Neural cell (in vitro differentiated cells): ENCODE results near the gene AP3B1. TPM values are rescaled to one million over a fixed set of nuclear protein-coding genes. Genes with fewer than 3 reads are reported as not detected.

Experiments used
- H2AFZ ChIP-seq: fragments of 200-600, 300-800 bp; sonication (generic), shearing (Covaris generic); 2 replicates; pipeline ENCODE4 v1.6.0; 2014; ENCODE audit warnings: low read depth, mild to moderate bottlenecking, antibody characterized with exemption, low read length, moderate library complexity
- H3F3A ChIP-seq: fragments of 200-600 bp; shearing (Covaris generic); 2 replicates; pipeline ENCODE4 v1.6.1; 2016; ENCODE audit warnings: mild to moderate bottlenecking, moderate library complexity, mixed read lengths, antibody characterized with exemption, low read length; ENCODE audit not compliant: insufficient read depth, poor library complexity, severe bottlenecking
- H3K27ac ChIP-seq: fragments of 200-600, 300-800 bp; sonication (generic), shearing (Covaris generic); 2 replicates; pipeline ENCODE4 v1.5.1; 2014; ENCODE audit warnings: mild to moderate bottlenecking, low read length, moderate library complexity
- H3K27me3 ChIP-seq: fragments of 300-800, 200-600 bp; sonication (generic), shearing (Covaris generic); 2 replicates; pipeline ENCODE4 v1.6.0; 2014; ENCODE audit warnings: mild to moderate bottlenecking, low read depth, low read length, moderate library complexity; ENCODE audit not compliant: insufficient read depth
- H3K36me3 ChIP-seq: fragments of 300-800, 200-600 bp; sonication (generic), shearing (Covaris generic); 2 replicates; pipeline ENCODE4 v1.5.1; 2014; ENCODE audit warnings: mild to moderate bottlenecking, antibody characterized with exemption, low read length, moderate library complexity; ENCODE audit not compliant: insufficient read depth
- H3K4me2 ChIP-seq: fragments of 300-800, 200-600 bp; sonication (generic), shearing (Covaris generic); 2 replicates; pipeline ENCODE4 v1.6.0; 2014; ENCODE audit warnings: mild to moderate bottlenecking, low read length
- H3K4me3 ChIP-seq: fragments of 300-800, 200-600 bp; sonication (generic), shearing (Covaris generic); 2 replicates; pipeline ENCODE4 v1.5.1; 2014; ENCODE audit warnings: mild to moderate bottlenecking, low read length, moderate library complexity
- H3K79me2 ChIP-seq: fragments of 200-600 bp; shearing (Covaris generic); replicated peaks from 2 replicates; pipeline ENCODE4 v1.6.0; 2014; ENCODE audit warnings: mild to moderate bottlenecking, low read length, moderate library complexity; ENCODE audit not compliant: insufficient read depth
- H3K9ac ChIP-seq: fragments of 300-800, 200-600 bp; sonication (generic), shearing (Covaris generic); 2 replicates; pipeline ENCODE4 v1.6.1; 2016; ENCODE audit warnings: mild to moderate bottlenecking, low read length, mixed read lengths
- H3K9me2 ChIP-seq: fragments of 200-600 bp; shearing (Covaris generic); 2 replicates; pipeline ENCODE4 v1.6.1; 2016; ENCODE audit warnings: mild to moderate bottlenecking, low read length, mixed read lengths; ENCODE audit not compliant: insufficient read depth
- H3K9me3 ChIP-seq: fragments of 200-600, 300-800 bp; sonication (generic), shearing (Covaris generic); 2 replicates; pipeline ENCODE4 v1.6.1; 2016; ENCODE audit warnings: mild to moderate bottlenecking, mixed run types, low read length, moderate library complexity, mixed read lengths
- H4K20me1 ChIP-seq: fragments of 200-600 bp; shearing (Covaris generic); 2 replicates; pipeline ENCODE4 v1.6.1; 2016; ENCODE audit warnings: mild to moderate bottlenecking, mixed run types; ENCODE audit not compliant: insufficient read depth
- EP300 ChIP-seq: fragments of 450-650 bp; conservative IDR thresholded peaks from 2 replicates; pipeline ENCODE4 v1.6.1; 2014; ENCODE audit warnings: antibody characterized with exemption, mild to moderate bottlenecking, moderate library complexity; ENCODE audit not compliant: poor library complexity, severe bottlenecking
- EZH2 ChIP-seq: fragments of 200-600, 300-800 bp; shearing (Covaris generic), sonication (generic); IDR thresholded peaks from 2 replicates; pipeline ENCODE4 v1.6.1; 2014; ENCODE audit warnings: antibody characterized with exemption, low read length, borderline replicate concordance, mild to moderate bottlenecking; ENCODE audit not compliant: insufficient read depth, poor library complexity, severe bottlenecking
- MXI1 ChIP-seq: fragments of 450-650 bp; conservative IDR thresholded peaks from 2 replicates; pipeline ENCODE4 v1.6.1; 2014; ENCODE audit warnings: antibody characterized with exemption, mild to moderate bottlenecking; ENCODE audit not compliant: poor library complexity, severe bottlenecking
- POLR2AphosphoS5 ChIP-seq: IDR thresholded peaks from 2 replicates; pipeline ENCODE4 v1.6.1; 2012
- RAD21 ChIP-seq: fragments of 450-650 bp; conservative IDR thresholded peaks from 2 replicates; pipeline ENCODE4 v1.6.1; 2014; ENCODE audit warnings: antibody characterized with exemption, mild to moderate bottlenecking, moderate library complexity
- SMC3 ChIP-seq: fragments of 450-650 bp; conservative IDR thresholded peaks from 2 replicates; pipeline ENCODE4 v1.6.1; 2014; ENCODE audit warnings: antibody characterized with exemption, mild to moderate bottlenecking, moderate library complexity; ENCODE audit not compliant: poor library complexity
- TAF1 ChIP-seq: IDR thresholded peaks from 2 replicates; pipeline ENCODE4 v1.6.1; 2012; ENCODE audit warnings: low read depth
- polyA plus RNA-seq: library from polyadenylated mRNA; depleted of rRNA; stranded (reverse); fragments of >200 nt; gene quantifications from 2 replicates; pipeline ENCODE4 v1.2.3, GENCODE V29; 2014
- TF ChIP-seq, protein P1 (sequence below): IDR thresholded peaks from 2 replicates; pipeline ENCODE4 v1.6.1; 2012; ENCODE audit warnings: borderline replicate concordance
- TF ChIP-seq, protein P2 (sequence below): fragments of 450-650 bp; IDR thresholded peaks from 2 replicates; pipeline ENCODE4 v1.5.1; 2014; ENCODE audit warnings: antibody characterized with exemption, mild to moderate bottlenecking, moderate library complexity; ENCODE audit not compliant: poor library complexity, severe bottlenecking

Gene AP3B1
- polyA plus RNA-seq, 1 donor from 2014 or later = 8.5 TPM

DNA sequence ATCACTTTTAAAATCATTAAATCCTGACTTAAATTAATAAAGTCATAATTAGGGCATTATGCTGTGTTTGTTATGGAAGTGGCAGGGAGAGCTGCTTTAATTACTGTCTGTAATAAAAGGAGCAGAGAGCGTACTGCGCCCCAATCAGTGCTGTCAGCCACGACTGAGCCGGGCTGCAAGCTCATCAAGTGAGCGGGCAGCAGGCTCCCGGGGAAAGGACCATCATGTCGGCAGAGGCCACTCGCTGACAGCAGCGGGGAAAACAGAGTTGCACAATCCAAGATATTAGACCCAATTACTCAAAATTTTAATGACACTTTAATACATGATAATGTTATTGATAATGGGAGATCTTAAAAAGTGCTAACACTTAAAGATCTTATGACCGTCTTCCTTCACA, 181.6 kb downstream of the AP3B1 start:
- Histone ChIP-seq H3K79me2 (no peaks in the 10 kb centered on the region), H3K27me3 (no peaks in the 10 kb centered on the region), H4K20me1 (no peaks in the 10 kb centered on the region), H3K4me2 (no peak overlapping the region), H3F3A (no peaks in the 10 kb centered on the region), H2AFZ (no peak overlapping the region), H3K4me3 (no peak overlapping the region), H3K9me3 (no peaks in the 10 kb centered on the region), H3K36me3 (no peaks in the 10 kb centered on the region), H3K9ac (no peak overlapping the region), H3K27ac (no peak overlapping the region), H3K9me2 (no peaks in the 10 kb centered on the region)
- no peak for TF ChIP-seq SMC3
- TF ChIP-seq RAD21 = no peak
- no peak for TF ChIP-seq TAF1
- TF ChIP-seq, protein P1, sequence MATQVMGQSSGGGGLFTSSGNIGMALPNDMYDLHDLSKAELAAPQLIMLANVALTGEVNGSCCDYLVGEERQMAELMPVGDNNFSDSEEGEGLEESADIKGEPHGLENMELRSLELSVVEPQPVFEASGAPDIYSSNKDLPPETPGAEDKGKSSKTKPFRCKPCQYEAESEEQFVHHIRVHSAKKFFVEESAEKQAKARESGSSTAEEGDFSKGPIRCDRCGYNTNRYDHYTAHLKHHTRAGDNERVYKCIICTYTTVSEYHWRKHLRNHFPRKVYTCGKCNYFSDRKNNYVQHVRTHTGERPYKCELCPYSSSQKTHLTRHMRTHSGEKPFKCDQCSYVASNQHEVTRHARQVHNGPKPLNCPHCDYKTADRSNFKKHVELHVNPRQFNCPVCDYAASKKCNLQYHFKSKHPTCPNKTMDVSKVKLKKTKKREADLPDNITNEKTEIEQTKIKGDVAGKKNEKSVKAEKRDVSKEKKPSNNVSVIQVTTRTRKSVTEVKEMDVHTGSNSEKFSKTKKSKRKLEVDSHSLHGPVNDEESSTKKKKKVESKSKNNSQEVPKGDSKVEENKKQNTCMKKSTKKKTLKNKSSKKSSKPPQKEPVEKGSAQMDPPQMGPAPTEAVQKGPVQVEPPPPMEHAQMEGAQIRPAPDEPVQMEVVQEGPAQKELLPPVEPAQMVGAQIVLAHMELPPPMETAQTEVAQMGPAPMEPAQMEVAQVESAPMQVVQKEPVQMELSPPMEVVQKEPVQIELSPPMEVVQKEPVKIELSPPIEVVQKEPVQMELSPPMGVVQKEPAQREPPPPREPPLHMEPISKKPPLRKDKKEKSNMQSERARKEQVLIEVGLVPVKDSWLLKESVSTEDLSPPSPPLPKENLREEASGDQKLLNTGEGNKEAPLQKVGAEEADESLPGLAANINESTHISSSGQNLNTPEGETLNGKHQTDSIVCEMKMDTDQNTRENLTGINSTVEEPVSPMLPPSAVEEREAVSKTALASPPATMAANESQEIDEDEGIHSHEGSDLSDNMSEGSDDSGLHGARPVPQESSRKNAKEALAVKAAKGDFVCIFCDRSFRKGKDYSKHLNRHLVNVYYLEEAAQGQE = no peak

DNA sequence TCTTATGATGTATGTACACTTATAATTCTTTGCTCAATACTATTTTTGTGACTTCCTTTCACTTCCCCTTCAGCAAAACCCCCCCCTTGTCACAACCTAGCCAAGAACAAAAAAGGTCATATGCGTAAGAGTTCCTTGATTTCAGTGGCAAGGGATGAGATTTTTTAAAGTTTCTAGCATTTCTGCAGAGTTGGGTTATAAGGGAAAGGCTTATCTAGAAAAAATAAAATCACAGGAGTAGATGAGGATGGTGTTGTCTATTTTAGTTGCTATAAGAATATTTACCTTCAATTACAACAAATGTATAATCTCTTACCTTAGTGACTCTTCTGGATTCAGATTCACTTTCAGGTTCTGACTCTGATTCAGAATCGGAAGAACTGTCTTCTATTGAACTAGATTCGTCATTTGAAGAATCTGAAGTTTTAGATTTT, 184.6 kb downstream of the AP3B1 start:
- no peaks in the 10 kb centered on the region for H3K9me3 ChIP-seq
- no peaks in the 10 kb centered on the region for H3K9me2 ChIP-seq
- H3K4me3 ChIP-seq = no peak overlapping the region
- no peak overlapping the region for H3K27ac ChIP-seq
- H3K9ac ChIP-seq = no peak overlapping the region
- H2AFZ ChIP-seq = no peak overlapping the region
- no peak for TF ChIP-seq EP300
- TF ChIP-seq, protein P1 = no peak
- no peak for TF ChIP-seq RAD21
- TF ChIP-seq MXI1 = no peak
- no peak for TF ChIP-seq TAF1
- TF ChIP-seq, protein P2, sequence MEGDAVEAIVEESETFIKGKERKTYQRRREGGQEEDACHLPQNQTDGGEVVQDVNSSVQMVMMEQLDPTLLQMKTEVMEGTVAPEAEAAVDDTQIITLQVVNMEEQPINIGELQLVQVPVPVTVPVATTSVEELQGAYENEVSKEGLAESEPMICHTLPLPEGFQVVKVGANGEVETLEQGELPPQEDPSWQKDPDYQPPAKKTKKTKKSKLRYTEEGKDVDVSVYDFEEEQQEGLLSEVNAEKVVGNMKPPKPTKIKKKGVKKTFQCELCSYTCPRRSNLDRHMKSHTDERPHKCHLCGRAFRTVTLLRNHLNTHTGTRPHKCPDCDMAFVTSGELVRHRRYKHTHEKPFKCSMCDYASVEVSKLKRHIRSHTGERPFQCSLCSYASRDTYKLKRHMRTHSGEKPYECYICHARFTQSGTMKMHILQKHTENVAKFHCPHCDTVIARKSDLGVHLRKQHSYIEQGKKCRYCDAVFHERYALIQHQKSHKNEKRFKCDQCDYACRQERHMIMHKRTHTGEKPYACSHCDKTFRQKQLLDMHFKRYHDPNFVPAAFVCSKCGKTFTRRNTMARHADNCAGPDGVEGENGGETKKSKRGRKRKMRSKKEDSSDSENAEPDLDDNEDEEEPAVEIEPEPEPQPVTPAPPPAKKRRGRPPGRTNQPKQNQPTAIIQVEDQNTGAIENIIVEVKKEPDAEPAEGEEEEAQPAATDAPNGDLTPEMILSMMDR = no peak
- no peak for TF ChIP-seq POLR2AphosphoS5
- no peak for TF ChIP-seq EZH2
- TF ChIP-seq SMC3 = no peak
- no peaks in the 10 kb centered on the region for H3K27me3 ChIP-seq
- no peaks in the 10 kb centered on the region for H3K36me3 ChIP-seq
- H3K79me2 ChIP-seq = no peaks in the 10 kb centered on the region
- no peaks in the 10 kb centered on the region for H3F3A ChIP-seq
- H3K4me2 ChIP-seq = no peak overlapping the region
- no peaks in the 10 kb centered on the region for H4K20me1 ChIP-seq
